ENCODE results near the gene CD101.

Gene CD101

DNA sequence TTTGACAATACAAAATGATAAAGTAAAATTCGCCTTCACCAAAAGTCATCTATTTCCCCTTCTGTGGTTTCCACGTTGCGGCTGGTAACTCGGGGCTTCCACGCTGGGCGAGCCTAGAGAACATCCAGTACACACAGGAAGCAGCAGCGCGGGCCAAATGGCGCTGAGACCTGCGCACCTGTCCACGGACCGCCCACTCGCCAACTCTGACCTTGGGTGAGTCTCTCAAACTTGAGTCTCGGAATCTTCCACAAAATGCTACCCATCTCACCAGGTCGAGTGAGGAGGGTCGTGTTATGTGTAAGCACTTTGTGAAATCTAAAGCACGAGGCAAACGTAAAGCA is 57.7 kb downstream of the CD101 start:
- DNase-seq: peak; percentile 75

DNA sequence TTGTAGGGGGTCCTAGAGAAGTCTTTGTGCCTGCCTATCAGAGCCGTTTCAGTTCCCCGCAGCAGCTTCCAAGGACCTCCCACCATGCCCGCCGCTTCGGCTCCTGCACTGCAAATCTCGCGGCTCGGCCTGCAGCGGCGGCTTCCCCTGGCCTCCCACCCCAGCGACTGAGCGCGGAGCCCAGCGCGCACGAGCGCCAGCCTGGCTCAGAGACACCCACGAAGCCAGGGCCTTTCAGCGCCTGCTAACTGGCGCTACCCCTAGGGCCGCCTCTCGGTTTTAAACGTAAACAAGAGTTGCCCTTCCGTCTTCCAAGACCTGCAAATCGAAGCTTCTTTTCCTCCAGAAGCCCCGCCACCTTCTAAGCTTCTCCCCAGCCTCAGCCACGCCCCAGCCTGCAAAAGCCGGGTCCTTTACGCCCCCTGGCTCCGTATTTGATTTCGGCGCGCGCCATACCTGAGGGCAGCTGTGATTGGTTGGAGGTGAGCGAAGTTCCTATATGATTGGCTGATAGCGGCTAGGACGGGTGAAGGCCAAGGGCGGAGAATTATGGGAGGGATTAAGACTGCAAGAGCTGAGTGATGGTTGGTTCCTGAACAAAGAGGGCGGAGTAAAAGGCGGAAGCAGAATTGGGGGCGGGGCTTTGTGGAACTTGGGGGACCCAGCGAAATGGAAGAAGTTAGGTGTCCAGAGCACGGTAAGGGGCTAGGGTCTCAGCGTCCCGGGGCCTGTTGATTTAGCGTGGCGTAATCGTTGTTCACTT is 58.3 kb downstream of the CD101 start, which contains the start of gene TTF2:
Gene TTF2, plus strand, starts transcription at position 649 of the 763 bp plus-strand sequence. Its CDS starts 21 bp downstream, at position 670.
- peak; percentile 100 for DNase-seq

- DNase-seq: peak; percentile 75
Observed at GRCh38 chr1:117060441-117061317, 59.1 kb downstream of the CD101 start.

GRCh38 chr1:117061986-117062415 is 60.4 kb downstream of the CD101 start:
- peak; percentile 13 for DNase-seq

DNA sequence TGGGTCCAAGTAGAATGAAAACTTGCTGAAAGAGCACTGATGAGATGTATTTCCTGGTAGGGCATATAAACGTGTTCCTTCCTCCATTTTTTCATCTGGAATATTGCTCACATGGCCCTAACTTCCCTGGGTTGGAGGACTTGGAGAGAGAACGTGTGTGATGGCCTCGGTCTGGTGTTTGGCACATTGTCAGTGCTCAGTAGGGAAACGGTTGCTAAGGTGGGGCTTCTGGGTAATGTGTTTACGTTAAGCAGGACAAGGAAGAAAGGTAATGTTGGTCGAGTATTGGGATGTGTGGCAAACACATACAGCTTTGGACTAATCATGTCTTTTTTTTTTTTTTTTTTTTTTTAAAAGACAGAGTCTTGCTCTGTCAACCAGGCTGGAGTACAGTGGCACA is 64.8 kb downstream of the CD101 start:
- no peak for DNase-seq

- DNase-seq: peak; percentile 60
Observed at GRCh38 chr1:117067533-117068370, 66.2 kb downstream of the CD101 start.

GRCh38 chr1:117068580-117068979 is 67.0 kb downstream of the CD101 start:
- no peak for DNase-seq

DNA sequence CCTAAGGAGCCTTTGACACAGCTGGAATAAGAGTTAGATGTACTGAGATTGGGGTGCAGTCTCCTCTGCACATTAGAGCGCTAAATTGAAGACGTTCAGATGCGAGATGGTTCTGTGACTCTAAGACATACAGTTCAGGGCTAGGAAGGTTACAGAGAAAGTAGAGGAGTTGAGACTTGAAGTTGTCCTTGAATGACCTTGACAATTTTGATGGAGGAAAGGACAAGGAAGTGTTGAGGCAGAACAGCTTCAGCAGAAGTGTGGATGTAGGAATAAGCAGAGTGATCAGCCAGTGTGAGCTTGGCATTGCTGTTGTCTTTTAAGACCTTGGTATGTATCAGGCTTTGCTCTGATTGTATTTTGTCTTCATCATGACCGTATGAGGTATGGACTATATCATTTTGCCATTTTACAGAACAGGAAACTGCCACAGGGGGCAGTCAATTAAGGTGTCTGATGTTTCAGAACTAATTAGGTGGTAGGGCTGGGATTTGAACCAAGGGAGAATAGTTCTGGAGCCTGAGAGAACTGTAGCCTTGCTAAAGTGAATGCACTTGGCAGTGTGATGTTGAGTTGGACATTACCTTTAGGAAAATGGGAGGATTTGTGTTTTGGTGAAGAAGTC is 67.8 kb downstream of the CD101 start:
- no peak for DNase-seq

DNA sequence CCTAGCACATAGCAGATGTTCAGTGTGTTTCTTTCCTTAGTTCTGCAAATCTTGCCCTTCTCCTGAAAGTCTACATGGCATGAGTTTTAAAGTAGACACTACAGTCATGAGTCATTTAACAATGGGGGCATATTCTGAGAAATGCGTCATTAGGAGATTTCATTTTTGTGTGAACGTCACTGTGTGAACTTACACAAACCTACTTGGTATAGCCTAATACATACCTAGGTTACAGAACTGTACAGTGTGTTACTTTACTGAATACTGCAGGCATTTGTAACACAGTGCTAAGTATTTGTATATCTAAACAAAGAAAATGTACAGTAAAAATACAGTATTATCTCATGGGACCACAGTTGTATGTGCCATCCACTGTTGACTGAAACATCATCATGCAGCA is 68.6 kb downstream of the CD101 start:
- DNase-seq: no peak

GRCh38 chr1:117076648-117077047 is 75.1 kb downstream of the CD101 start:
- no peak for DNase-seq

DNA sequence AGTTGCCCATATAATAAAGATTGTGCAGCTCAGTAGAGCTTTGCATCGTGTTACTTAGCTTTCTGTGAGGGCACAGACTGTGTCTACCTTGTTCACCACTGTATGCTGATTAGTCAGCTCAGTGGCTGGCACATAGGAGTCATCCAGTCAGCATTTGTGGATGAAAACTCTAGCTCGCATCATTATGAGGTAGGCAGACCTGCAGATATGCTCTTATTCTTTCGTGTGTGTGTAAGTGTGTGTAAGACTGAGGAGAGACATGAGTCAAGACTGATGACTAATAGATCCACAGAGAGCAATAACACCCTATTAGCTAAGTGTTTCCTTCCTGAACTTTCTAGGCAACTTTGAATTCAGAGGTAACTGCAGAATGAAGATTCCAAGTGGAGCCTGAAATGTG is 75.7 kb downstream of the CD101 start:
- no peak for DNase-seq

- no peak for DNase-seq
Observed at GRCh38 chr1:117079737-117080136, 78.2 kb downstream of the CD101 start.

DNA sequence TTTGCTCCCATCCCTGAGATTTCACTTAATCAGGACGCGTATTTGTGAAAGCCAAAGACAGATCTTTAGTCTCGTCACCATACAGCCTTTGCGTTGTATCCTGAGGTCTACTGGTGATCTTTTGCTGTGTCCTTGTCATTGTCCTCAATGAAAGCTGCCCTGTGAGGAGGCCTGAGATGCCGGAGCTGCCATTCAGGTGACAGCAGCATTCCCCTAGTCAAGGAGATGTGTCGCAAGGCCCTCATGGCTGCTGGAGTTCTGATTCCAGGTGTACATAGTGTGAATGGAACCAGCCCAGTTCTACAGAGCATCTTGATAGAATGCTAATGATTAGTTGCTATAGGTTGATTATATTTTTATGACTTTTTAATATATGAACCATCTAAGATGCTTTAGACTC is 82.7 kb downstream of the CD101 start:
- no peak for DNase-seq
